Tibial artery (tissue), 4 donors: Measurements from ENCODE around the gene PRR15L.
"Not testable (repeated sequence)": the region's sequence is repeated elsewhere in the genome, so short reads cannot be mapped to it uniquely, and the experiment has no call there.

Experiments
- DNase-seq, 2 donors: peaks; one replicate each; pipeline ENCODE4 v3.0.0-alpha.2; 2019
- H3K27ac ChIP-seq, 2 donors: fragments of 200-600 bp; sonication (generic) in 1 of 2; 1 replicate in 1 of 2; 2 replicates in 1 of 2; pipeline ENCODE4 v1.5.1; 2018 to 2019; ENCODE audit warnings: mild to moderate bottlenecking in 1 of 2
- H3K27me3 ChIP-seq, 2 donors: fragments of 200-600 bp; sonication (generic) in 1 of 2; one replicate each; pipeline versions ENCODE4 v1.5.1 to v1.6.0; 2016 to 2019
- H3K36me3 ChIP-seq, 3 donors: fragments of 200-600 bp; sonication (generic) in 2 of 3; one replicate each; pipeline ENCODE4 v1.5.1; 2016 to 2019; ENCODE audit warnings: mild to moderate bottlenecking in 2 of 3
- H3K4me1 ChIP-seq, 4 donors: fragments of 200-600 bp; sonication (generic) in 2 of 4; 1 replicate in 3 of 4; 2 replicates in 1 of 4; pipeline ENCODE4 v1.5.1; 2016 to 2019
- H3K4me3 ChIP-seq, 2 donors: fragments of 200-600 bp; sonication (generic) in 1 of 2; 1 replicate in 1 of 2; 2 replicates in 1 of 2; pipeline ENCODE4 v1.5.1; 2018 to 2019; ENCODE audit warnings: mild to moderate bottlenecking in 2 of 2
- H3K9me3 ChIP-seq, 3 donors: fragments of 200-600 bp; sonication (generic) in 1 of 3; one replicate each; pipeline ENCODE4 v1.5.1; 2016 to 2019
- CTCF ChIP-seq, 2 experiments: fragments of 200-600 bp in 1 of 2; fragments of 450-650 bp in 1 of 2; IDR thresholded peaks; one replicate each; pipeline ENCODE4 v1.5.1; 2017 to 2019; ENCODE audit warnings: antibody characterized with exemption in 2 of 2, mild to moderate bottlenecking in 1 of 2, moderate library complexity in 1 of 2
- intact Hi-C: fragments of 100-400 bp; cut with DNase I; formaldehyde crosslinking; loops from one replicate; pipeline ENCODE4 v1.15.0; 2023; ENCODE audit warnings: low total_unique reads

Gene PRR15L

DNA sequence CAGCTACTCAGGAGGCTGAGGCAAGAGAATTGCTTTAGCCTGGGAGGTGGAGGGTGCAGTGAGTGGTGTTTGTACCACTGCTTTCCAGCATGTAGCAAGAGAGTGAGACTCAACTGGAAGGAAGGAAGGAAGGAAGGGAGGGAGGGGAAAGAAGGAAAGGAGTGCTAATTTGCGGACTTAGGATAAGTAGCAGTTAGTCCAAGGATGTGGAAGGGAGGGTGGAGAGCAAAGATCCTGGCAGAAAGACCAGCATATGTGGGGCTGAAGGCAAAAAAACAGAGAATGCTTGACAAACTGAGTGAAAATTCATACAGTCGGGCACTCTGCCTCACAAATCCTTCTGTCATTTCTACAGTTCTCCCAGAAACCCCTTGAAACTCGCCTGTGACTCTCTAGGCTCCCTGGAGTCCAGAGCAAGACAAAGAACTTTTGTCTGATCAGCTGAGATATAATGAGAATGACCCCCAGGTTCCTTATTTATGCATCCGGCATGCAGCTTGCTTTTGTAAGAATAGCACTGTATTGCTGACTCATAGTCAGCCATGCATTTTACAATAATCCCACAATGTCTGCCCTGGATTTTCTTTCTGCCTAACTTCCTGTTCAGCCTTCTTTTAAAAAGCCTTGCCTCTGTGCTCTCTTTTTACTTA is 44.7 kb upstream of the PRR15L start:
- Histone ChIP-seq H3K4me1 (peaks cover 0 to 9% (median 0%) of the 10 kb centered on the region in 4 donors), H3K27ac (no peak overlapping the region), H3K36me3 (no peaks in the 10 kb centered on the region), H3K4me3 (no peak overlapping the region), H3K27me3 (peaks cover 0 to 27% of the 10 kb centered on the region in 2 donors), H3K9me3 (no peaks in the 10 kb centered on the region)
- intact Hi-C loops, result no loop called here
- no peak for DNase-seq
- no peak for TF ChIP-seq CTCF (IDR thresholded peaks at IDR 0.05)

DNA sequence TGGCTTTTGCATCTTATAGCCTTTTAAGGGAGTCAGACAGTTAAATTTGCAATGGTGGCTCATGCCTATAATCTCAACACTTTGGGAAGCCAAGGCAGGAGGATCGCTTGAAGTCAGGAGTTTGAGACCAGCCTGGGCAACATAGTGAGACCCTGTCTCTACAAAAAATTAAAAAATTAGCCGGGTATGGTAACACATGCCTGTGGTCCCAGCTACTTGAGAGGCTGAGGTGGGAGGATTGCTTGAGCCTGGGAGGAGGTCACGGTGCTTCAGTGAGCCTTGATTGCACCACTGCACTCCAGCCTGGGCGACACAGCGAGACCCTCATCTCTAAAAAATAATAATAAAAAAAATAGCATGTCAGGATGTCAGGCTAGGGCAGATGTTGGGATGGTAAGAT is 44.0 kb upstream of the PRR15L start:
- peaks cover 0 to 24% of the 10 kb centered on the region in 2 donors for H3K27me3 ChIP-seq
- H3K36me3 ChIP-seq, H3K9me3 ChIP-seq, H3K4me3 ChIP-seq, H3K4me1 ChIP-seq, DNase-seq, H3K27ac ChIP-seq, intact Hi-C loops: not testable (repeated sequence)

- Histone ChIP-seq H3K4me1 (peaks cover 0 to 9% (median 0%) of the 10 kb centered on the region in 4 donors), H3K9me3 (no peaks in the 10 kb centered on the region), H3K27ac (no peak overlapping the region), H3K27me3 (peaks cover 0 to 28% of the 10 kb centered on the region in 2 donors), H3K4me3 (no peak overlapping the region), H3K36me3 (no peaks in the 10 kb centered on the region)
- no peak for TF ChIP-seq CTCF (IDR thresholded peaks at IDR 0.05)
- intact Hi-C loops, result no loop called here
- DNase-seq, result no peak
Observed at GRCh38 chr17:48001197-48001596, 43.5 kb upstream of the PRR15L start.

DNA sequence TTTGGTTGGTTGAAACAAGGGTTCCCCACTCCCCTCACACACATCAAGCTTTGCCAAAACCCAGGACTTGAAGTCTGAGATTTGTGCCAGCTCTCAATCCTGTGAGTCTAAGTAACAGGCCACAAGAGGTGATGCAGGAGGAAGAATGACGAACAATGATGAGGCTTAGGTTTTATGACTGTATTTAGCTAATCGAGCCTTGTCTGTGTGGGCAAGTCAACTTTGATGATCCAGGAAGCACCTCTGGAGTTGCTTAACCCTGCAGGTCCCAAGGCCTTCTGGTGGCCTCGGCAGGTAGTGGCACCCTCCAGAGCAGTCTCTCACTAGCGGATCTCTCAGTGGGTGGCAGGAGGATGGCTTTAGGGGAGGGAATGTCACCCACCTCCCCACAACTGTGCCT is 41.9 kb upstream of the PRR15L start:
- H3K27me3 ChIP-seq, result peaks cover 0 to 44% of the 10 kb centered on the region in 2 donors
- peaks cover 0 to 9% (median 0%) of the 10 kb centered on the region in 4 donors for H3K4me1 ChIP-seq
- no peaks in the 10 kb centered on the region for H3K9me3 ChIP-seq
- intact Hi-C loops, result no loop called here
- no peak overlapping the region for H3K4me3 ChIP-seq
- no peak for DNase-seq
- no peaks in the 10 kb centered on the region for H3K36me3 ChIP-seq
- H3K27ac ChIP-seq, result no peak overlapping the region
- no peak for TF ChIP-seq CTCF (IDR thresholded peaks at IDR 0.05)

DNA sequence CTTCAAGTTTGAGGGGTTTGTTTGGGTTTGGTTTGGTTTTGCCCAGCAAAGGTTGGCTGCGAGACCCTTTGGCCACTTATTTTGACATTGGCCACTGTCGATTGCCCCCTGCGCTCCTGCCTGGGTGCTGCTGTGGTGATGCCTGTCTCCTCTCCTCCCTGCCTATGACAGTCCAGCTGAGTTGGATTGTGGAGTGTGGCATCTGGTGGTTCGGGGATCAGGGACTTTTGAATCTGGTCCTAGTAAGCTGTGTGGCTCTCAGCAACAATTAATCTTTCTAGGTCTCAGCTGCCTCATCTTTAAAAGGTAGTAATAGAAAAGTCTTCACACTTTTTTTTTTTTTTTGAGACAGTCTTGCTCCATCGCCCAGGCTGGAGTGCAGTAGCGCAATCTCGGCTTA is 40.4 kb upstream of the PRR15L start:
- Histone ChIP-seq H3K27ac (no peak overlapping the region), H3K9me3 (no peaks in the 10 kb centered on the region), H3K36me3 (no peaks in the 10 kb centered on the region), H3K27me3 (peaks cover 0 to 37% of the 10 kb centered on the region in 2 donors), H3K4me1 (peaks cover 0 to 9% (median 0%) of the 10 kb centered on the region in 4 donors), H3K4me3 (no peak overlapping the region)
- intact Hi-C loops, result no loop called here
- no peak for TF ChIP-seq CTCF (IDR thresholded peaks at IDR 0.05)
- DNase-seq, result no peak

DNA sequence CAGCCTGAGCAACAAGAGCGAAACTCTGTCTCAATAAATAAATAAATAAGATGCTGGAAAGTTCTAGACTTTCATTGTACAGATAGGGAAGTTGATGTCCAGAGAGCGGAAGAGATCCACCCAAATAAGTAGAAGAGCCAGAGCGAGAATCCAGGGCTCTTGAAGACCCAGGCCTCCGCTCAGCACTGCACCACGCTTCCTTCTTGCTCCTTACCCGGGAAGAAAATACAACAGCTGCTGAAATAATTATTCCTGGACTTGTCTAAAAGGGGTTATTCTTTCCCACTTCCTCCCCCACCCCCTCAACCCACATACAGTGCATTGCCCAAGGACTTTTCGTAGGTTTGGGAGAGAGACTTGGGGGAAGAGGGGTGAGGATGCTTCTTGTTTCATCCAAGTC is 39.9 kb upstream of the PRR15L start:
- Histone ChIP-seq H3K36me3 (no peaks in the 10 kb centered on the region), H3K9me3 (no peaks in the 10 kb centered on the region), H3K27me3 (peaks cover 0 to 39% of the 10 kb centered on the region in 2 donors), H3K4me1 (peaks cover 0 to 4% (median 0%) of the 10 kb centered on the region in 4 donors), H3K4me3 (no peak overlapping the region), H3K27ac (no peak overlapping the region)
- intact Hi-C loops, result no loop called here
- no peak for DNase-seq
- TF ChIP-seq CTCF (IDR thresholded peaks at IDR 0.05), result no peak
